ENCODE measurements around the gene TEX22.

GRCh38 chr14:105390849-105391500 lies 7.4 kb upstream of the TEX22 start:
- TF ChIP-seq FOXA1 (IDR thresholded peaks at IDR 0.05) (no peak), FOXK2 (IDR thresholded peaks at IDR 0.05) (no peak), FOXM1 (IDR thresholded peaks at IDR 0.05; ENCODE audit: borderline replicate concordance) (no peak), NFRKB (IDR thresholded peaks at IDR 0.05) (no peak), L3MBTL2 (conservative IDR thresholded peaks at IDR 0.05) (no peak), PKNOX1 (IDR thresholded peaks at IDR 0.05) (no peak), SUZ12 (IDR thresholded peaks at IDR 0.05) (no peak), ZNF384 (IDR thresholded peaks at IDR 0.05) (no peak), ARNT (IDR thresholded peaks at IDR 0.05) (no peak), BHLHE40 (IDR thresholded peaks at IDR 0.05; ENCODE audit: borderline replicate concordance) (no peak), LEF1 (IDR thresholded peaks at IDR 0.05; ENCODE audit: borderline replicate concordance) (no peak)
